Left renal cortex interstitium (tissue), 4 donors: ENCODE data around the gene PLSCR2. TPM values are rescaled to one million over a fixed set of nuclear protein-coding genes. Genes with fewer than 3 reads are reported as not detected.
"Not testable (repeated sequence)": the region's sequence is repeated elsewhere in the genome, so short reads cannot be mapped to it uniquely, and the experiment has no call there.

ENCODE experiments used
- DNase-seq, 4 donors: peaks; one replicate each; pipeline ENCODE4 v3.0.0-alpha.2; 2013; ENCODE audit warnings: low read depth in 4 of 4, low spot score in 2 of 4, missing footprints in 1 of 4
- polyA plus RNA-seq, 4 donors: library from polyadenylated mRNA; unstranded; fragments of 120-200 nt; gene quantifications; one replicate each; pipeline ENCODE4 v1.2.1, GENCODE V29; 2013; ENCODE audit not compliant: insufficient read length in 4 of 4

The PLSCR2 gene, protein sequence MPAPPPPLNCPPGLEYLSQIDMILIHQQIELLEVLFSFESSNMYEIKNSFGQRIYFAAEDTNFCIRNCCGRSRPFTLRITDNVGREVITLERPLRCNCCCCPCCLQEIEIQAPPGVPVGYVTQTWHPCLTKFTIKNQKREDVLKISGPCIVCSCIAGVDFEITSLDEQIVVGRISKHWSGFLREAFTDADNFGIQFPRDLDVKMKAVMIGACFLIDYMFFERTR
- 1 to 10 TPM in 3 of 4 donors, under 1 TPM in 1; 0.57 to 1.4 (median 1.2) TPM for polyA plus RNA-seq

DNA sequence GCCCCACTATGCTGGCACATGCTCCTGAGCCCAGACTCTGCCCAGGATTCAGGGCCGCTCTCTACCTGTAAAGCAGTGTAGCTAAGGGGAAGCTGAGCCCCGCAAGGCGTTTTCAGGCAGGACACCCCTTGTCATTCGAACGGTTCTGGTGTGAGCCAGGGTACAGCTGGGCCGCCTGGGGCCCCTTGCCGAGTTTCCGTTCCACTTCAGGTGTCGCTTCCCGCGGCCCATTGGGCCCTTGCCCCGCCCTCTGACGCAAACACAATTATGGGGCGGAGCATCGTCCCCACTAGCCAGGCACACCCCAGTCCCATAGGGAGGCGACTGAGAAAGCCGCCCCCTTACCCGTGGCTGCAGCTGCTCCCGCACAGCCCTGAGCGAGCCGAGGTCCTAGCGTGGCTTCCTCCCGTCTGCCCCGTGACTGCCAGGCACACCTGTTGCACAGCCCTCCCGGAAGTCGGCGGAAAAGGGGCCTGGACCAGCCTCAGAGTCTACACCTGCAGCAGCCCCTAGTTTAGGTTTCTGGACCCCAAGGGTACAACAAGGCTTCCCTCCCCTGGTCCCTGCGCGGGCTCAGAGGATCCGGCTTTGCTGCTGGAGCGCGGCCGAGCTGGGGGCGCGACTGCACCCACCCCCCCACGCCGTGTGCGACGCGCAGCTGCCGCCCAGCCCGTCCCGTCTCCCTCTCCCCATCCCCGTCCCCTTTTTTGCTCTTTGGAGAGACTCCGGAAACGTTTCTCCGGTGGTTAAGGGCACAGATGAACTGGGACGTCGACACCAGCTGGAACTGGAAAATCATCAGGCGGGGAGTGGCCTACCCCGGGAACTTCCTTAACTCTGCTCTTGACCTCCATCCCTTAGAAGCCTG, at the start of gene PLSCR2:
TSS of gene PLSCR2 (minus strand) at position 412 of the 868 bp plus-strand sequence. CDS start 9,657 bp downstream, outside the sequence.
- peak; percentile 23 to 57 (median 39) for DNase-seq

DNA sequence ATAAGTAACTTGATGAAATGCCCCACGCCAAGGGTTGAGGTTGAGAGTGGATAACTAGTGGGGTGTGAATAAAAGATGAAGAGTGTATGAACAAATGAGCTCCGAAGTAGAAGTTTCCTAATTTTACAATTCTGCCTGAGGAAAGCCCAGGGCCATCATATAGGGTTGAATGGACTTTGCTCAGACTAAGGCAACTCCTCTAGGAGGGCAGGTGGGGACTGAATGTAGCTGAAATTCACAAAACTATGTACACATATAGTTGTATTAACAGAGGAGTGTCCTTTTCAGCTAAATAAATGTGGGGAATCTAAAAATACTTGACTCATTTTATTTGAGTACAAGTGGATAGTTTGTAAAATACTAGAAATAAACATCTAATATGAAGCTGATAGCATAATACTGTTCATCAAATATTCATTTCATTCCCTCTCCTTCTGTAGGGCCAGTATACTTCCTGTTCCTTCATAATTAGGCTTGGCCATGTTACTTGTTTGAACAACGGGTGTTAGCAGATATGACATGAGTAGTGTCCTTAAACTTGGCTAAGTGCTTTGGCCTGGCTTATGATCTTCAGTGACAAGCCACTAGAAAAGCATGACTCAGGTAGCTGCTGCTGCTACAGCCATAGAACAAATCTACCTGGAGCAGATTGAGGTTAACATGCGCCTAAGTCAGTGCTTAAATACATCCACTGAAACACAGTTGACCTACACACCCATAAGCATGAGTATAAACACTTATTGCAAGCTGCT, 48.5 kb upstream of the PLSCR2 start:
- no peak for DNase-seq

DNA sequence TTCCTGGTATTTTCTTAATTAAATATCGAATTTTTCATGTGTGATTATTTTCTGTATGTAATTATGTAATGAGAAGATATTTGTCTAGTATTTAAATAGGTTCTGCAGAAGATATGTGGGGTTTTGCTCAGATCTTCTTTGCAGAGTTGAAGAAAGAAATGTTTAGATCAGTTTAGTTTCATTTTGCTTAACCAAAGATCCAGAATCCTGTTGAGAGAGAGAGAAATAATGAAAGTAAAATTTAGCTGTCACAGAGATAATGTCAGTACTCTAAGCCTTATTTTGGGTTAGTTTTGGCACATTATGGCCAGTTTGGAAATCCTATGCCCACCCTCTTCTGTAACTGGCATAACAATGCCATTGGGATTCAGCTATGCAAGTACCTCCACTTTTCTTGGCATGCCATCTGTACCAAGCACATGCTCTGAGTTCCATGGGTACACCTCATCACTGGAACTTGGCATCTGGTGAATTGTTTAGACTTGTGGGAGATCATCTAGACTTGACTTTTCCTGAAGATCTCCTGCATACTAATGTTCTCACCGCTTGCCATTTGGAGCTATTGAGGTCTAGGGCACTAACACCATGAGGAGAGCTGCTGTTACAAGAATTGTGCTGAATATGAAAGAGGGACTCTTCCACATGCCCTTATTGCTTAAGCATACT, 44.2 kb upstream of the PLSCR2 start:
- no peak for DNase-seq

DNA sequence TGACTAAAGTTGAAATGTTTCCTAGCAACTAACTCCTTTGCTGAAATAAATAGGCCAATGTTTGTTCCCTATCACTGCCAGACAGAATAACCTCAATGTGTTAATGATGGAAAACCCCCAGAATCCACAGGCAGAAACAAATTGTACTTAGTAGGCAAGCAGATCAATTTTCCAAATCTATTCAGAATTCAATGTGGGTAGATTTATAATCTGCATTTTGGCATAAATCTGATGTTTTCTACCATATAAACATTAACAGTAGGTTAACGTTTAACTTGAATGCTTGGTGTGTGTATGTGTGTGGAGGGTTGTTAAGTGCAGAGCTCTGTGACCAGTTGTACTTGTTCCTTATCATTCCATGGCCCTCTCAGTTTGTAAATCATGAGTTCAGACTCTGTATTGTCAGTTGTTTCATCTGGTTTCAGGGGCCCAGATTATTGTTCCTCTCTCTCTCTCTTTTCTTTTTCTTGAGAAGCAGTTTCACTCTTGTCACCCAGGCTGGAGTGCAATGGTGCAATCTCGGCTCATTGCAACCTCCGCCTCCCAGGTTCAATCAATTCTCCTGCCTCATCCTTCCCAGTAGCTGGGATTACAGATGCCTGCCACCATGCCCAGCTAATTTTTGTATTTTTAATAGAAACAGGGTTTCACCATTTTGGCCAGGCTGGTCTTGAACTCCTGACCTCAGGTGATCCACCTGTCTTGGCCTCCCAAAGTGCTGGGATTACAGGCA, 42.2 kb upstream of the PLSCR2 start:
- DNase-seq = peak in 2 of 4 donors; percentile 16 to 41

DNA sequence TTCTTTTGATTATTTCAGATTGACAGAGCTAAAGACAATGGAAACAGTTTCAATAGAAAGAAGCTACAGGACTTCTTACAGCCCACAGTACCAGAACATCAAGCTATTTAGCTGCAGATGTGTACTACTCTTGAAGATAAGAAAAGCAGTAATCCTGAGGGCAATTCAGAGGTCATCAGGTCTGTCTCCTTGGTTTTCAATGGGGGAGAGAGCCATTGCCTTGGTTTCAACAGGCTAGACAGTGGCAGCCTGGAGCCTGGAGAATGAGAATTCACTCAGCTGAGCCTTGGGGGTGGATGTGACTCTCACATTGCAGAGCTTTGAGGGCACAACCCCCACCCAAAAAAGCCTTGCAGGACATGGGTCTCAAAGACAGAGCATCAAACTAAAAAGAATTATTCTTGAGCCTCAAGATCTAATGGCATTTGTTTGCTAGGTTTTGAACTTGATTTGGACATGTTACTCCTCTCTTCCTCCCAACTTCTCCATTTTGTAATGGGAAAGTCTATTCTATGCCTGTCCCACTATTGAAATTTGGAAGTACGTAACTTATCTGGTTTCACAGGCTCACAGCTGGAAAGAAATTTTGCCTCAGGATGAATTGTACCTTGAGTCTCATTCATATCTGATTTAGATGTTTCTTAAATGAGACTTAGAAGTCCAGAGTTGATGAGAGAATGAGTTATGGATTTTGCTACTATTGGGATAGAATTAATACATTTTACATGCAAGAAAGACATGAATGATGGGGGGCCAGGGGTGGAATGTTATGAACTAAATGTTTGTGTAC, 38.2 kb upstream of the PLSCR2 start:
- no peak for DNase-seq

DNA sequence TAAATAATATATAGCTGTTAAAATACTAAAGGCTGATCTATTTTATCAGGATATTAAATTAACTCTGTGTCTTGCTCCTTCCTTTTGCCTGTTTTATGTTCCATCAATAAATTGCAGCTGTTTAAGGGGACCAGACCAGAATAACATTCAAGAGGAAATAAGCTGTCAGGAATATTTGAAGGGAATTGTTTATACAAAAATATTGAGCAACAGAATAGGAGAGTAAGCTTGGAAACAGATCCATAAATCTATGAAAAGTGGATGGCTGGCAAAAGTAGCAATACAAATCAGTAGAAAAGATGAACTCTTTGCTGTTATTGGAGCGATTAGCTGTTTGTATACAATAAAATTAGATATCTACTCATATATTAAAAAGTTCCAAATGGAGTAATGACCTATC, 36.2 kb upstream of the PLSCR2 start:
- no peak for DNase-seq

DNA sequence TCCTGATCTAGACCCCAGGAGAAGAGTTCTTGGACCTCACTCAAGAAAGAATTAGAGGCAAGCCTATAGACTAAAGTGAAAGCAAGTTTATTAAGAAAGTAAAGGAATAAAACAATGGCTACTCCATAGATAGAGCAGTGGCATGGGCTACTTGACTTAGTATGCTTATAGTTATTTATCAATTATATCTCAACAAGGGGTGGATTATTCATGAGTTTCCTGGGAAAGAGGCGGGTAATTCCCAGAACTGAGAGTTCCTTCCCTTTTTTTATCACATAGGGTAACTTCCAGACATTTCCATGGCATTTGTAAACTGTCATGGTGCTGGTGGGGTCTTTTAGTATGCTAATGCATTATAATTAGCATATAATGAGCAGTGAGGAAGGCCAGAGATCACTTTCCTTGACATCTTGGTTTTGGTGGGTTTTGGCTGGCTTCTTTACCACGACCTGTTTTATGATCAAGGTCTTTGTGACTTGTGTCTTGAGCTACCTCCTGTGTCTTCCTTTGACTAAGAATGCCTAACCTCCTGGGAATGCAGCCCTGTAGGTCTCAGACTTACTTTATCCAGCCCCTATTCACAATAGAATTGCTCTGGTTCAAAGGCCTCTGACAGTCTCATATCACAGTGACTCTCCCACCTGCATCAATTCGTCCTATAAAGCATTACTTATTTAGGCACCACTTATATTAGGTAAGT, 35.3 kb upstream of the PLSCR2 start:
- DNase-seq = no peak

DNA sequence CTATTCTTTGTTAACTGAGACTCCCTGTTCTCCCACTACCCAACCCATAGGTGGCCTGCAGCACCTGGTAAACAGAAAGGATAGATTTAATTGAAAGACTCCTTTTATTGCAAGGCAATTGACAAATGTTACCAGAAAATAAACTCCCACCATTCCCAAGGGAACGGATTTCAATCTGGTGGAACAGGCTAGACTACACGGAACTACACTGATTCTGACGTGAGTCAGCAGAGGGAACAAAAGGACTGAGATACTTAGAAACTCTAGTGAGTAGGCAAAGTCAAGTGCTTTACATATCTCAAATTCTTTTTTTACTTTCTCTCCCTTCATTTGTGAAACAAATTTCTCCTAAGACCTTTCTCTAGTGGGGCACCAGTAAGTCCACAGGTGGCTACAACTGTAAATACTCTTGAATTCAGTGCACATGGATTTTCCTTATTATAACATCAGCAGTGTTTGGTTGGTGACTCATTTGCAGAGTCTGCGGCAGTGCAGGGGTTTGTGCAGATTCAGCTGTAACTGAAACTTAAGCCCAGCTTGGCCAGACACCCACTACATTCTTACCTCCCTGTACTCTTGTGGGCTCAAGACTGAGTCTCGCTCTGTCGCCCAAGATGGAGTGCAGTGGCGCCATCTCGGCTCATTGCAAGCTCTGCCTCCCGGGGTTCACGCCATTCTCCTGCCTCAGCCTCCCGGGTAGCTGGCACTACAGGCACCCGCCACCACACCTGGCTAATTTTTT, 34.3 kb upstream of the PLSCR2 start:
- no peak for DNase-seq

DNA sequence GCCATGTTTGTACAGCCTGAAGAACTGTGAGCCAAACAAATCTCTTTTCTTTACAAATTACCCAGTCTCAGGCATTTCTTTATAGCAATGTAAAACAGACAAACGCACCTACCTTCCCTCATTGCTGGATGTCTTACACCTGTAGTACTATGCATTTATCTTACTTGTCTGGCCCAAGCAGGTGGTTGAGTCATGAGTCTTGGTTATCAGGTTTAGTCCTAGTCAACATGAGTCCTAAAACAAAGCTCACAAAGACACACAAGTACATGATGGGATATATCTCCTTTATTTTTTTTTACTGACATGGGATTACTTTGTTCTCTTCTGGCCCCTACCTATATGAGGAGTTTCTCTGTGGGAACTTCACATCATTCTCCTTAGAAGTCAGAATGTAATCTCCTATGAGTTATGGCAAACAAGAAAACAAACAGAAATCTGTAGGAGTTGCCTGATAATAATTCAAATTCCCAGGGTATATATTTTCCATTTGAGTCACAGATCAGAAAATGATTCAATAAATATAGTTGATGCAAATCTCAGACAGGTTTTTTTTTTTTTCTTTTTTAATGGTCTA, 33.6 kb upstream of the PLSCR2 start:
- no peak for DNase-seq

DNA sequence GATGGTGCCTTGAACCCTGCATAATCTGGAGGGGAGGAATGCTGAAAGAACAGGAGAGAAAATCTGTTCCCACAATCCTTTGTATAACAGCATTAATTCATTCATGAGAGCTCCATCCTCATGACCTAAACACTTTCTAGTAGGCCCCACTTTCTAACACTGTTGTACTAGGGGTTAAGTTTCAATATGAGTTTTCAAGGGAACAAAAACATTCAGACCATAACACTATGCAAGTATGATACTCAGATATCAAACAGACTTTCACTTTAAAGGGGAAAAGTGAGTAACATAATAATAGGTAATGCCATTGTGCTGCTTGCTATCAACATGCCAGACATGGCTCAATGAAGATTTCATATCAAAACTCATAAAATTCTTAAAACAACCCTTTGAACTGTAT, 32.4 kb upstream of the PLSCR2 start:
- no peak for DNase-seq

DNA sequence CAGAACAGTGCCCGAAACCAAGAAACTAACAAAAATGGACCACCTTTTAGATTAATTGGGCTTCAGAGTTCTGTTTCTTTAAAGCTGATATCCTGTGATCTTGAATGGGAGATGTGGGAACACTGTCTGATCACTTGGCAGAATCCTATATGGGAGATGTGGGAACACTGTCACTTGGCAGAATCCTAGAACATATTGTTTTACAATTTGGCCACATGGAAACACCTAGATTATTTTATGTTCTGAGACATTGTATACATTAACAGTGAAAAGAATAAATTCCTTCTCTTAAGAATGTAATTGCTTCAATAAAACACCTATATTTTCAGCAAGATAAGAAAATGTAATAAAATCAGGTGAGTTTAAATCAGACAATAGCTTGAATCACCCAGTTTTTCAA, 30.3 kb upstream of the PLSCR2 start:
- DNase-seq = no peak

DNA sequence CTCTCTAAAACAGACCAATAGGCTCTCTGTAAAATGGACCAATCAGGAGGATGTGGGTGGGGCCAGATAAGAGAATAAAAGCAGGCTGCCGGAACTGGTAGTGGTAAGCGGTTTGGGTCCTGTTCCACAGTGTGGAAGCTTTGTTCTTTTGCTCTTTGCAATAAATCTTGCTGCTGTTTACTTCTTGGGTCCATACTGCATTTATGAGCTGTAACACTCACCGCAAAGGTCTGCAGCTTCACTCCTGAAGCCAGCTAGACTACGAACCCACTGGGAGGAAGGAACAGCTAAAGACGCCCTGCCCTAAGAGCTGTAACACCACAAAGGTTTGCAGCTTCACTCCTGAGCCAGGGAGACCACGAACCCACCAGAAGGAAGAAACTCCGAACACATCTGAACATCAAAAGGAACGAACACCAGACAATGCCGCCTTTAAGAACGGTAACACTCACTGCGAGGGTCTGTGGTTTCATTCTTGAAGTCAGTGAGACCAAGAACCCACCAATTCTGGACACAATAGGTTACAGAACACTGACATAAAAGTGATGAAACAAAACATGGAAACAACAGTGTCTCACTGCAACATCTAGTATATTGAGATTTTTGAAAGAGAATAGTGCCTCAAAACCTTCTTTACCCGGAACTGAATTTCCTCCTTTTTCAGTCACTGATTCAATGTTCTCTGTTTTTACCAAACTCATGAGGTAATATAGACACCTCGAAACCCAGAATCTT, 28.8 kb upstream of the PLSCR2 start:
- DNase-seq = no peak

DNA sequence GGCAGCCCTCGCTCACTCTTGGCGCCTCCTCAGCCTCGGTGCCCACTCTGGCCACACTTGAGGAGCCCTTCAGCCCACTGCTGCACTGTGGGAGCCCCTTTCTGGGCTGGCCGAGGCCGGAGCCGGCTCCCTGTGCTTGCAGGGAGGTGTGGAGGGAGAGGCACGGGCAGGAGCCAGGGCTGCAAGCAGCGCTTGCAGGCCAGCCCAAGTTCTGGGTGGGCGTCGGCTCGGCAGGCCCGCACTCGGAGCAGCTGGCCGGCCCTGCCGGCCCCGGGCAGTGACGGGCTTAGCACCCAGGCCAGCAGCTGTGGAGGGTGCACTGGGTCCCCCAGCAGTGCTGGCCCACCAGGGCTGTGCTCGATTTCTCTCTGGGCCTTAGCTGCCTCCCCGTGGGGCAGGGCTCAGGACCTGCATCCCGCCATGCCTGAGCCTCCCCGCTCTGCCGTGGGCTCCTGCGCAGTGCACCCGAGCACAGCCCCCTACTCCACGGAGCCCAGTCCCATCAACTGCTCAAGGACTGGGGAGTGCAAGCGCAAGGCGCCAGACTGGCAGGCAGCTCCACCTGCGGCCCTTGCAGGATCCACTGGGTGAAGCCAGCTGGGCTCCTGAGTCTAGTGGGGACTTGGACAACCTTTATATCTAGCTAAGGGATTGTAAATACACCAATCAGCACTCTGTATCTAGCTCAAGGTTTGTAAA, 27.9 kb upstream of the PLSCR2 start:
- DNase-seq = not testable (repeated sequence)

DNA sequence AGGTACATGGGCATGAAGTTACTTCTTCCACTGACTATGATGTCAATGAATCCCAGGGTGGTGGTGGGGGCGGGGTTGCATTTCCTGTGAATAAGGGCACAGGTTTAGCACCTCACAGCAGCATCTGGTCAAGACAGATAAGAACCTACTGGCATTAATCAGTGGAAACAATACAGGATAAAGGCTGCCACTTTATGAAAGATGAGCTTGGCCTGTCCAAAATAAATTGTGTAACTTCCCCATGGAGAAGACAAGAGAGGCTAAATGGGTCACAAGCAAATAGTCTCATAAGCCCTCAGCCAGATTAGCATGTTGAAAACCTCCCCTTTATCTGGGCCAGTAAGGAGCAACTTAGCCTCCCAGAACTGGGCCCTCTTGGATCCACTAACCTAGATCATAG, 27.4 kb upstream of the PLSCR2 start:
- no peak for DNase-seq

DNA sequence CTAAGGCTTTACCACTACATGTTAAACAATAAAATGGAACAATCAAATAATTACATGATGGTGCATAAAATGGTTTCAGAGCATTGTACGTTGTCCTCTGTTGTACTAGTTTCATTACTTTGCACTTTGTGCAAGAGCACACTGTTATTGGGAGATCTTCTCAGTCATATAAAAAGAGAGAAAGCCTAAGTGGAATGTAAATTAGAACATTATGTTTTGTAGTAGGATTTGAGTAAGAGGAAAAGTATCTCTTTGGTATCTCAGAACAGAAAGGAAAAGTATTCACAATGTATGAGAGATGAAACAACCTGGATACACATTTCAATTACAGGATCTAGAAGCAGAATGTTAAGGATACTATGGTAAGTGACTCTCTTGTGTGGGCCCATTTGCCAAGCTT, 26.9 kb upstream of the PLSCR2 start:
- no peak for DNase-seq

DNA sequence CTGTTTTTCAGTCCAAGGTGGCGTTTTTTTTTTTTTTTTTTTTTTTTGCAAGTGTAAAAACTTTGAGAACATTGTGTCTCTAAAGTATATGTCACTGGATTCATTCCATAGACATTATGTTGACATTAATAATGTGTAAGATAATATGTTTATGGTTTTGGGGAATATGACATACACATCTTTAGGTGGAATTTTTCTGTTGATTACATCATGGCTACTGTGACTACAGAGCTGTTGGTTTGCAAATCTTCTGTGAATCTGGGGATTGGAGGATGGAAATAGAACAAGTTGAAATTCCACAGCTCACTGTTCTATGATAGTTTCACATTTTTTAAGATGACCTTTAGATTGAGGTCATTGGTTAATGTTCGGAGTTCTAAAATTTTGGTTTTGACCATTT, 24.4 kb upstream of the PLSCR2 start:
- no peak for DNase-seq
